SHP77 treated with DMSO at 0.1 percent for 48 hours (cell line): ENCODE data around the gene BMPER.

Experiments
- DNase-seq: peaks from one replicate; lab custom pipeline; 2025; lab: John Stamatoyannopoulos, UW

The BMPER gene

GRCh38 chr7:34026481-34027190 is 121.3 kb downstream of the BMPER start:
- DNase-seq: no peak

GRCh38 chr7:34031156-34031555 is 125.8 kb downstream of the BMPER start:
- no peak for DNase-seq

- no peak for DNase-seq
Measured at GRCh38 chr7:34034728-34035127, 129.4 kb downstream of the BMPER start.

DNA sequence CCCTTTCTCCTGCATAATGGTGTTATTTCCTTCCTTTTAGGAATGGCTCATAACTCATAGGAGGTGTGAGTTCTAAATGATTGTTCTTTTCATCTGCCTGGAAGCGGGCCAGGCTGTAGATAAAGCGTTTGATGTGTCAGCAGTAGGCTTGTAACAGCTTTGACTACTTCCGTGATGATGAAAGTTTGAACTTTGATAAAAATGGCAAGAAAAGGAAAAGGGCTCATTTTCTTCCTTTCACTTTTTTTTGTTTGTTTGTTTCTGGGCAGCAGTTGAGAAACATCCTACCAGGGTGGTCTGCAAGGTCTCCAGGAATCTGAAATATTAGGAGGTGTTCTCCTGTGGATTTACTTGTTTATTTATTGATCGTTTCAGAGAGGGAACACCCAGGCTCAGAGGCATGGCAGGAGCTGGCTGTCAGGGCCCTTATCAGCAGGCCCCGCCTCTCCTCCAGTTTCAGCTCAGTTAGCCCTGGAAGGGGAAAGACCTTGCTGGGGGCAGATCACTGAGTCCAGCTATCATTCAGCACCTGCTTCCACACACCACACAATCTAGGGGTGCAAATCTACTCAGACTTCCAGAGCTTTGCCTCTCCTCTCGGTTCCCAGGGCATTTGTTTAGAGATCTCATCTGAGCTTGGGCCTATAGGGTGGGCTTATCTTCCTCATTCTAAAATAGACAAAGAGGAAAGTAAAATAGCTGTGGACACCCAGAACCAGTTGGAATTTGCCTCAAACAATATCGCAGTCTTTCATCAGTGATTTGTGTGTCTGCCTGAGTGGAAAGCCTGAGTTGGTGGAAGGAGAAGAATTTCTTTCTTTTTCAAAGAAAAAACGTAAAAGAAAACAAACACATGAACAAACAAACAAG is 130.9 kb downstream of the BMPER start:
- no peak for DNase-seq

DNA sequence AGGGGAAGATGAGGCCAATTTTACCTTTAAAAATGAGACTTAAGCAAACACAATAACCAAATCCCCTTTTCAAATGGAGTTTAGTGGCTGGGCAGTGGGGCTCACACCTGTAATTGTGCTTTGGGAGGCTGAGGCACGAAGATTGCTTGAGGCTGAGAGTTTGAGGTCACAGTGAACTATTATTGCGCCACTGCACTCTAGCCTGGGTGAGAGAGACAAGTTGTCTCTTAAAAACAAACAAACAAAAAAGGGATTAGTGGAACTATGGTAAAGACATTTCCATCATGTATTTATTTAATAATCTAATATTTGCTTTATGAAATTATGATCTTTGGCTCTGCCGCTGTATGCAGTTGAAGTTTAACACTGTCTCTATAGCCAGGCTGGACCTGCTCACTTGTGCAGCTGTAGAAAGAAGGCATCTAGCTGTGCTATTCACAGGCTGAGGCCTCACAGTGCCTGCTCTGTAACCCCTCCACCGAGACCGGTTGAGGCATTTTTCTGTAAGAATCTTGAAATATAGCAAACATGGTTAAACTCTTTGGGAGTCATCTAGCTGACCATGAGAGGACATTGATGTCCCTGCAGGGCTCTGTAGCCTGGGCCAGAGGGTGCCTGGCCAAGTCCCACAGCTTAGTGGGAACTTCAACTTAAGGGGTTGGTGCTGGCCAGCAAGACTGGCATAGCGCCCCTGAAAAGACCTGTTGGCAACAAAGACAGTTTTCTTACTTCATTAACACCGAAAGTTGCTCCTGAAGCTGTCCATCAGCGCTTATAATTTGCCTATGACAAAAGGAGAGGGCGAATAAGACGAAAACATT is 131.8 kb downstream of the BMPER start:
- DNase-seq: no peak

DNA sequence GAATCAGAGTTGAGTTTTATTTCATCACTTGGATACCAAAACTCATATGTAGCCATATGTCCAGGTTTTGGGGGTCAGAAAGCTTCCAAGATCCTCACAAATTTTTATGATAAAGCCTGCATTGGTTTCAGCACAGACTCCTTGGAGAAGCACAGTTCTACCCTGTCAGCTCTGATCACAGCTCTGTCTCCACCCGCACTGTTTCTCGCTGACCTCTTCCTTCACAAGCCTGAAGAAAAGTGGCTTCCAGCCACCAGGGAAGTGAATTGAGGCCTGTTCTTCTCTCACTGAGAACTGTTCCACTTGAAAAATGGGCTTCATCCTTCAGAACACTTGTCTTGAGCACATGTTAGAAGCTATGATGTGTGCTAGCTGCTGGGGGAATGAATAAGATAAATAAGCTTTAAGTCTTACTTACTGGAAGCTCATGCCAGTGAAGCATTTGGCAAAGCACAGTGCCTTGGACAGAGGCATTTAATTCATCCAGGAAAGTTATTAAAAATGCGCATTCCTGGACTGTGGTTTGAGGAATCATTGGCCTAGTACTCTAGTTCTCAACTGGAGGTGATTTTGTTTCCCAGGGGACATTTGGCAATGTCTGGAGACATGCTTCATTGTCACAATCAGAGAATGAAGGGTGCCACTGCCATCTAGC is 133.6 kb downstream of the BMPER start:
- no peak for DNase-seq

DNA sequence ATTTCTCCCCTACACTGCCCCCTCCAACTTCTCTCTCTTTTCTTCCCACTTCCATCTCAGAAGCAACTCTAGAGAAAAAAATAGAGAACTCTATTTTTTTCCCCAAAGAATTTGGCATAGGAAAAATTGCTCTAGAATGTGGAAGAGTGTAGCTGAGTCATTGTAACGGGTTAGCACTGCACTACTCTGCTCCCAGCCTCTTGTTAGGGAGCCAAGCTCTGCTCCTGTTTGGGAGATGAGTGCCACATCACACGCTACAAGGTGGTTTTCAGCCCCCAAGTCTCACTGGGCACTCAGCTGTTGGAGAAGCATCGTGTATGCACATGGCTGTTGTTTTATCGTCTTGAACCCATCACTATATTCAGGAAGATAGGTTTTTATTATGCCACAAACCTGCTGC is 136.4 kb downstream of the BMPER start:
- no peak for DNase-seq

GRCh38 chr7:34042406-34042805 is 137.1 kb downstream of the BMPER start:
- DNase-seq: no peak

DNA sequence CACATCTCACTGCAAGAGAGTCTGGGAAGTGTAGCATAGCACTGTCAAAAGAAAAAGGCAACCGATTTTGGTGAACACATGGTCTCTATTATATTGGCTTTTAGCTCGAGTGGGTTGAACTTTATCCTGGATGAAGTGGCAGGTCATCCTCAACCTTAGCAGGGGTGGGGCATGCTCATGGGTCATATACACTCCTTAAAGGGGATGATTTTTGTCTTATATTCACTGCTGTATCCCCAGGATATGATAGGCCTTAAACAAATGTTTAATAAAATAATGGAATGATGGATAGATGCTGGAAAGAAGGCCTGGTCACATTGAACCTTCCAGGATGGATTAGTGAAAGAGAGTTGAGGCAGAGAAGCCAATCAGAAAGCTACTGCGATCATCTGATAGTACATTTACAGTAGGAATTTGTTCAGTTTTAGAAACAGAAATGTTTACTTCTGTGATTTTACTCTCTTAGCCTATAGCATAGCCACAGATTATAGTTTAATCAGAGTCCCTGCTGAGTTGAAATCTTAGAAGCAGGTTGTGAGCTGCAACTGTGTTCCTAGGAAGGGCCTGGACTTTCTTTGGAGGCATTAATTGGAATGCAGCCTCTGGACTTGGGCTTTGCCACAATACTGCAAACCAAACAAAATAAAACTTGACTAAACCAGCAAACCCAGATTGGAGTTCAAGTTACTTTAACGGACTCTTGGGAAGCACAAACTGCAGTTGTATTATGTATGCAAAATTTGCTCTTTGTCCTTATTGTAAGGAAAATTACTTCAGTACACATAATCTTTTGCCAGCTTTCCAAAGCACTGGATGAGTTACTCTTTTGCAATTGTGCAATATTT is 138.3 kb downstream of the BMPER start:
- DNase-seq: no peak

DNA sequence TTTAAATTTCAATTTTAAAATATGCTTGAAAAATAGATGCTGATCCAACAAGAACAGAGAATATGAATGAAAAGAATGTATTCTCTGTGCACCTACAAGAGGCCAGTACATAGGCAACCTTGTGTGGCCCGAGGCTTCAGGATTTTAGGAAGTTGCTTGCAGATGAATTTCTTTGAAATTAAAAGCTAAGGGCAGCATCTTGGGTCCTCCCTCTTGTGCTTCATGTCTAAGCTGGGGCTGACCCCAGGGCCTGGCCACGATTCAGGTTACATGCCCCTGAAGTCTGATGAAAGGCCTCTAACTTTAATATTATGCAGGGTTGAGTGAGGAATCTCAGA is 138.9 kb downstream of the BMPER start:
- DNase-seq: no peak

DNA sequence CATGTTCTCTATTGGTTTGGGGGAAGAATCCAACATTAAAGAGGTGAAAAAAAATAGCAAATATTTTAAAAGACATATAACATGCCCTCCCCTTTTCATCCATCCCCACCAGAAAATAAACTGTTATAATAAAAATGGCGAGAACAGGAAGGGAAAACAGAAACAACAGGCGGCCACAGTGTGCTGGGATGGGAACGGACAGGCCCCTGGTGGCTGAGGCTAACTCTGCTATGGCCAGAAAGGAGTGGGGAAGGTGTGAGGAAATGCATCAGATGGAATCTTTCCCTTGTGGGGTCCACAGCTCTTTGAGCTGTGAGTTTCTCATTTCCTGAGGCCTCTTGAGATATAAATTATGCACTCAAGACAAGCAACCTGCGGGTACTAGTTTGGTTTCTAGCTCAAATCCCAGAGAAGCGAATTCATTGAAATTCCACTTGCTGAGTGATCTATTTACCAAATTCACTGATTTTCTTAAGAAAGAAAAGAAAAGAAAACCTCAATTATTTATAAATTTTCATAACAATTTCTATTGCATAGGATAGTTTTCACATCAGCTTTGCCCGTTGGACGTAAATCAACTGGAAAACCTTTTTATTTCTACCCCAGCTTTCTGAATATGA is 139.5 kb downstream of the BMPER start:
- no peak for DNase-seq

- no peak for DNase-seq
Measured at GRCh38 chr7:34048445-34048844, 143.1 kb downstream of the BMPER start.

DNA sequence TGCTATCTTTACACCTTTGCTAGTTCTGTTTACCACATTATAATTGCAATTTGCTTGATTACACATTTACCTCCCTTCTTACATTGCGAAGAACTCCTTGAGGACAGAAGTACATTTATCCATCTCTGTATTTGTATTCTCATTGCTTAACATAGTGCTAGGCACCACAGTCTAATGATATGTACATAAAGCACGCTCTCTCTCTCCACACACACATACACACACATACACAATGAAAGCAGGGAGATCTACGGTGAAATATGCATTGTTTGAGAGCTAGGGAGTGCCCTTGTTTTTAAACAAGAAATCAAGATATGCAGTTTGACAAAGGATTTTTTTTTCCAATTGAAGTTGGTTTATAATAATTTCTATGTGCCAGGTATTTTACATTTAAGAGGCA is 148.7 kb downstream of the BMPER start:
- no peak for DNase-seq

DNA sequence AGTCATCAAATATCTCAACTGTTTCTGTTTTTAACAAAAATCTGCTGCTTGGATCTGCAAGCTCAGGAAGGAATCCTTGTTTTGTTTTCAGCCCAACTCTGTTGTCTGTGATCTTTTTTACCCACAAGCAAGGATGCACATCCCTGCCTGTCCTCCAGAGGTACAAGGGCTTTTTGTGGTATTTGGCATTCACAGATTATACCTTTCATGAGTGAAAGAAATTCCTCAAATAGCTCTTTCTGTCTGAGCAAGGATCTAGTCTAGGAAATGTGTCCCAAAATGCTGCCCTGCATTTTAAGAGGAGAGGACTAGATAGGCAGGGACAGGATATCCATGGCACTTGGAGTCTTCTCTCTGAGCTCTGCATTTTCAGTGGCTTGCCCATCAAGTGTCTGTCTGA is 151.8 kb downstream of the BMPER start:
- no peak for DNase-seq

GRCh38 chr7:34057956-34058355 is 152.6 kb downstream of the BMPER start:
- DNase-seq: no peak

DNA sequence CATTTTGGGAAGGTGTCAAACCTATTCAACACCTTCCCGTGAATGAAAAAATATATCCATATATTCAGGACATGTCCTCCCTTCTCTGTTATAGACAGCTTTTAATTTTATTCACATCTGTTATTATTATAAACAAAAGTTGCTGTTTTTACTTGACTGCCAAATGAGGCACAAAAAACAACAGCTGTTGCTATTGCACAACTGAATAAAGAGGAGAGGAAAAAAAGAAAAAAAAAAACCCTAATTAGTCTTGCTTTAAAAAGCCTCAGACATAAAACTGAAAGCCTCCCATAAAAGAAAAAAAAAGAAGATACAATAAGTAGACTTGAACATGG is 153.4 kb downstream of the BMPER start:
- no peak for DNase-seq

DNA sequence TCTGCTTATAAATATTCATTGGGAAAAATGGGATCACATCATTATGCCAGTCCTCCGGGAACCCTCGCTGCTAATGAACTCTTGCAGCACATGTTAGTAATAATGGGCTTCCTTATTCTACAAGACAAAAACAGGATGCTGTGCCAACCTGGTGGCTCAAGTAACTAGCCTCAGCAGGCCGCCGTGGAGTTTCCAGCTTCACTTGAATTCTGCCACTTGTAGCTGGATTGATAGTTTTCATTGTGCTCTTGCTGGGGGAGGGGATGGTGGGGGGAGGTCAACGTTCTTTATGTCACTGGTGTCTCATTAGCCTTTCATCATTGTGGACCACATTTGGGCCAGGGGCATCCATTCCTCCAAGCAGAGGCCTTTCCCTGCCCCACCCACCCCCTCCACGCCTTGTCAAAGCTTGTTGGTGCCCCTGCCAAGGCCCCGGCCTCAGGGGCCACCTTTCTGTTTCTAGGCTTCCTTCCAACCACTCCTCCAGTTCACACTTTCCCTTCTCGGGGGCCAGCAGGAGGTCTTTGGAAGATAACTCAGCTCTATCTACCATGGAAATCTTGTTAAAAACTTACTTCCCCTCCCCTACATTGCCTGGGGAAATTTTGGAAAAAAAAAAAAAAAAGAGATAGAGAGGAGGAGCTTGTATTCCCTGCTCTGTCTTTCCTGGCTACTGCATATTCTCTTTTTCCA is 153.9 kb downstream of the BMPER start:
- DNase-seq: no peak

GRCh38 chr7:34060196-34060947 is 155.0 kb downstream of the BMPER start:
- DNase-seq: no peak

DNA sequence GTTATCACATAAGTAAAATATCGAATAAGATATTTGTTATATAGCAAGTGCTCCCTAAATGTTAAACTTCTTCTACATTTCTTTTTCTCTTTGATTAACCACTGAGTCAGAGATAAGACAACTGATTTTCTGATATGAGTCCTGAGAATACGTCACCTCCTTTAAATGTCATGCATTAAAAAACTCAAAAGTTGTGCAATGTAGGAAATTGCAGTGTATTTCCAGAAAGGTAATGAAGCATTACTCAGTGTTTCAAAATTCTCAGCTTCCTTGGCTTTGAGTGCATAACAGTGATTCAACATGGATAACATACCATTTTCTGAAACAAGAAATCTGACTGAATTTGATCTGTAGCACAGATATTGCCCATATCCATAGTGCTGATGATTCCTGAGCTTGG is 155.8 kb downstream of the BMPER start:
- no peak for DNase-seq

DNA sequence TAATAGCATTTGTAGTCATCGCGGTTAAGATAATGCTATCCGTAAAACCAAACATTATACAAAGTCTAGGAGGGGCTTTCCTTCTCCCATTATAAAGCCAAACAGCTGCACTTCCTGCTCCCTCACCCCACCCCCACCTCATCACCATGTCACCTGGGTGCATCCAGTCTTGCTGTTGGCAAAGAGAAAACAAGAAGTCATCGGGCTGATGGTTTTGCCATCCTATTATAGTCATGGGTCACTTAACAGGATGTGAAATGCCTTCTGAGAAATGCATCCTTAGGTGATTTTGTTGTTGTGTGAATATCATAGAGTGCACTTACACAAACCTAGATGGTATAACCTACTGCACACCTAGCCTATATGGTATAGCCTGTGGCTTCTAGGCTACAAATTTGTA is 157.0 kb downstream of the BMPER start:
- DNase-seq: no peak
